ENCODE results near the gene ITPKC. TPM values are rescaled to one million over a fixed set of nuclear protein-coding genes. Genes with fewer than 3 reads are reported as not detected.

The ITPKC gene
- total RNA-seq, 1 donor = 9.2 TPM

GRCh38 chr19:40786060-40787037, 69.4 kb downstream of the ITPKC start:
- DNase-seq (ENCODE audit: low read depth in 2 of 3, low spot score in 2 of 3) = no peak

Small RNA genes lying within 50 kb of the gene (small RNA-seq; reads per million reads assigned to genes)
- gene RNU6-195P = not detected

Other genes with a start within 250 kb of the ITPKC start
- 91.3 TPM for gene SHKBP1, start 140.2 kb upstream of the ITPKC start, total RNA-seq
- 103 TPM for gene LTBP4, start 115.7 kb upstream of the ITPKC start, total RNA-seq
- gene NUMBL, start 26.5 kb upstream of the ITPKC start, total RNA-seq = 18.3 TPM
- 73.8 TPM for gene COQ8B, start 226 bp upstream of the ITPKC start, total RNA-seq
- gene ACTMAP, start 33.4 kb downstream of the ITPKC start, total RNA-seq = 3.8 TPM
- gene SNRPA, start 34.1 kb downstream of the ITPKC start, total RNA-seq = 77.3 TPM
- gene MIA, start 58.4 kb downstream of the ITPKC start, total RNA-seq = not detected
- gene RAB4B, start 61.1 kb downstream of the ITPKC start, total RNA-seq = 28.8 TPM
- gene EGLN2, start 82.1 kb downstream of the ITPKC start, total RNA-seq = 146 TPM
- not detected for gene CYP2A6, start 133.3 kb downstream of the ITPKC start, total RNA-seq
- gene CYP2A7, start 165.1 kb downstream of the ITPKC start, total RNA-seq = not detected